Neural cell (in vitro differentiated cells): Measurements from ENCODE around the gene NAB2.

Source experiments
- EP300 ChIP-seq: fragments of 450-650 bp; conservative IDR thresholded peaks from 2 replicates; pipeline ENCODE4 v1.6.1; 2014; ENCODE audit warnings: antibody characterized with exemption, mild to moderate bottlenecking, moderate library complexity; ENCODE audit not compliant: poor library complexity, severe bottlenecking
- EZH2 ChIP-seq: fragments of 200-600, 300-800 bp; shearing (Covaris generic), sonication (generic); IDR thresholded peaks from 2 replicates; pipeline ENCODE4 v1.6.1; 2014; ENCODE audit warnings: antibody characterized with exemption, low read length, borderline replicate concordance, mild to moderate bottlenecking; ENCODE audit not compliant: insufficient read depth, poor library complexity, severe bottlenecking
- MXI1 ChIP-seq: fragments of 450-650 bp; conservative IDR thresholded peaks from 2 replicates; pipeline ENCODE4 v1.6.1; 2014; ENCODE audit warnings: antibody characterized with exemption, mild to moderate bottlenecking; ENCODE audit not compliant: poor library complexity, severe bottlenecking
- RAD21 ChIP-seq: fragments of 450-650 bp; conservative IDR thresholded peaks from 2 replicates; pipeline ENCODE4 v1.6.1; 2014; ENCODE audit warnings: antibody characterized with exemption, mild to moderate bottlenecking, moderate library complexity
- TAF1 ChIP-seq: IDR thresholded peaks from 2 replicates; pipeline ENCODE4 v1.6.1; 2012; ENCODE audit warnings: low read depth
- TF ChIP-seq, protein P1 (sequence below): fragments of 450-650 bp; IDR thresholded peaks from 2 replicates; pipeline ENCODE4 v1.5.1; 2014; ENCODE audit warnings: antibody characterized with exemption, mild to moderate bottlenecking, moderate library complexity; ENCODE audit not compliant: poor library complexity, severe bottlenecking

DNA sequence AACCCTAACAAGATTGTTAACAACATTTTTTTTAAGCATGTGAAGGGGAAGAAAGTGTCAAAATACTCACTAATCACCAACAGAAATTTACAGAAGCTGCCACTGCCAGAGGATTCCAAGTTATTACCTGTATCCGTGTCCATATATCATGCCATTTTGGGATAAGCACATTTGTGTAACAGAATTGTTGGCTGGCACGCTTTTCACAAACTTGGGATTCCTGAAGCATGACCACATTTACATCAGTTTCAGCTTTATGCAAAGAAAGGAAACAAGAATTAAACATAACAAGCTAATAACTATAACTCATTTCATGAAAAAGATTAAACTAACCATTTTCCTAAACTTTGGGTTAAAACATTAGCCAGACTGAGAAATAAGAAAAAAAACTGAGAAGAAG lies 16.3 kb upstream of the NAB2 start:
- TF ChIP-seq, protein P1, sequence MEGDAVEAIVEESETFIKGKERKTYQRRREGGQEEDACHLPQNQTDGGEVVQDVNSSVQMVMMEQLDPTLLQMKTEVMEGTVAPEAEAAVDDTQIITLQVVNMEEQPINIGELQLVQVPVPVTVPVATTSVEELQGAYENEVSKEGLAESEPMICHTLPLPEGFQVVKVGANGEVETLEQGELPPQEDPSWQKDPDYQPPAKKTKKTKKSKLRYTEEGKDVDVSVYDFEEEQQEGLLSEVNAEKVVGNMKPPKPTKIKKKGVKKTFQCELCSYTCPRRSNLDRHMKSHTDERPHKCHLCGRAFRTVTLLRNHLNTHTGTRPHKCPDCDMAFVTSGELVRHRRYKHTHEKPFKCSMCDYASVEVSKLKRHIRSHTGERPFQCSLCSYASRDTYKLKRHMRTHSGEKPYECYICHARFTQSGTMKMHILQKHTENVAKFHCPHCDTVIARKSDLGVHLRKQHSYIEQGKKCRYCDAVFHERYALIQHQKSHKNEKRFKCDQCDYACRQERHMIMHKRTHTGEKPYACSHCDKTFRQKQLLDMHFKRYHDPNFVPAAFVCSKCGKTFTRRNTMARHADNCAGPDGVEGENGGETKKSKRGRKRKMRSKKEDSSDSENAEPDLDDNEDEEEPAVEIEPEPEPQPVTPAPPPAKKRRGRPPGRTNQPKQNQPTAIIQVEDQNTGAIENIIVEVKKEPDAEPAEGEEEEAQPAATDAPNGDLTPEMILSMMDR = no peak
- TF ChIP-seq TAF1 (no peak), EZH2 (no peak), EP300 (no peak), RAD21 (no peak), MXI1 (no peak)
